HG03039 (cell line): ENCODE results near the gene TTC24.
"Not testable (repeated sequence)": the region's sequence is repeated elsewhere in the genome, so short reads cannot be mapped to it uniquely, and the experiment has no call there.

Source experiments
- ATAC-seq: cut with Tn5 transposase; IDR thresholded peaks from one replicate; pipeline ENCODE4 v1.9.1; 2021; ENCODE audit warnings: mild to moderate bottlenecking, moderate library complexity; ENCODE audit not compliant: unreplicated experiment

The TTC24 gene

GRCh38 chr1:156579472-156579871 lies at the start of gene TTC24:
TTC24 (plus strand) TSS chr1:156579723; CDS start chr1:156581365, 1,642 bp downstream.
- ATAC-seq: no peak

DNA sequence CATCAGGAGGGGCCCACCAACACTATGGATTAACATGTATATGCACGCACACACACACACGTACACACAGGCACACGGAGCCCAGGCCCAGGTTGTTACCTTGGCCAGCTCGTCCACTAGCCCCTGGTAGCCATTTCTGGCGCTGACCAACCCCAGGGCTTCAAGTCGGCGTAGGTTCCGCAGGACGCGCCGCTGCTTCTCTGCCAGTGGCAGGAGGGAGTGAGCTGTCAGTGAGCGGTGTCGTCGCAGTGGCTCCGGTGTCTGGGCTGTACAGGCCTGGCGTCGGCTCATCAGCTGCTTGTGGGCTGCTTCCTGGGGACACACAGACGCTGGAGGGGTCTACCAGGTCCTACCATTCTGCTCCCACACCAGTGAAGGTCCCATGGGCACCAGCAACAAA lies 49.5 kb upstream of the TTC24 start:
- ATAC-seq: no peak

DNA sequence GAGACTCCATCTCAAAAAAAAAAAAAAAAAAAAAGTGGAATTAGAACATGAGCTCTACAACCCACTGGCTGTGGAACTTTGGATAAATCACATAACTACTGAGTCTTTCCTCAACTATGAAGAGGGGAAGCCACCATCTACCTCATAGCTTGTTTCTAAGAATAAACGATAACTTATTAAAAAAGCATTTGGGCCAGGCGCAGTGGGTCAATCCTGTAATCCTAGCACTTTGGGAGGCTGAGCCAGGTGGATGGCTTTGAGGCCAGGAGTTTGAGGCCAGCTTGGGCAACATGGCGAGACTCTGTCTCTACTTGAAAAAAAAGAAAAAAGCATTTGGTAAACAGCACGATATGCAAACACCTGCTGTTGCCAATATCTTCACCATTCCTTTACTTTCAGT lies 47.1 kb upstream of the TTC24 start:
- no peak for ATAC-seq

- no peak for ATAC-seq
Measured at GRCh38 chr1:156533568-156534220, 45.8 kb upstream of the TTC24 start.

DNA sequence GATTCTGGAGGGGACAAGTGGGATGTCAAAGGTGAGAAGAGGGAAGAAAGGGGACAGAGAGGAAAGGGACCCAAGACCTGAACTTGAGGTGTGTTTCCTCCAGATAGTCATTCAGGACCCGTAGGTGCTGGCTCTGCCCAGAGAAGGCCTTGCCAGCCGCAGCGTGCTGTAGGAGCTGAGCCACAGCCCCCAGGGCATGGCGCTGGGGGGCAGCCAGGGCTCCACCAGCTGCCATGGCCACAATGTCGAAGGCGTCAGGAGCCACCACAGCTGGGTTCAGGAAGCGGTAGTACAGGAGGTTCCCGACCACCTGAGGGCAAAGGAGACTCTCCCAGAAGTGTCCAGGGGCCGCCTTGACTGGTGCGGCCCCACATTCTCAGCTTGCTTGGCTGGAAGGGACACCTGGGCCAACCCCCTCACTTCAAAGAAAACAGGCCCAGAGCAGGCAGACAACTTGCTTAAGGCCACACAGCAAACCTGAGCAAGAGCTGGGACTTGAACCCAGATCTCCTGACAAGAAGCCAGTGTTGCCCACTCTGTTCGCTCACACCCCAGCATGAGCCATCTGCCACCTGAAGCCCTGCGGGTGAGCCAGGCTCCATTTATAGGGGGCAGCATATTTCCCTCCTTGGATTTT lies 45.0 kb upstream of the TTC24 start:
- ATAC-seq: no peak

DNA sequence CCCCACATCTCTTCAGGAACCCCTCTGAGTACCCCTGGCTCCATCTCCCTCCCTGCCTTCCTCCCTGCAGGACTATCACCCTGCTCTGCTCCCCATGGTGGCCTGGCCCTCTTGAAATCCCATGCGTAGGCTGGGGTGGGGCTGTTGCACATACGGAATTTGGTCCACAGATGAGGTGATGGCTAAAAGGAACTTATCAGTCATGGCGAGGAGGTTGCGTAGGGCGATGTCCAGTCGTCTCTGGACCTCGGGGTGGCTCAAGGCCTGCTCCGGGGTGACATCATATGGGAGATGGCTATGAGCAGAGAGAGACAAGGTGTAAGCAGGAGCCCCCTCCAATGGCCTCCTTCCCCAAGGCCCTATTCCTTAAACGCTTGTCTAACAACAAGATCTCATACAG lies 42.5 kb upstream of the TTC24 start:
- ATAC-seq: no peak

- no peak for ATAC-seq
Measured at GRCh38 chr1:156538711-156539440, 40.6 kb upstream of the TTC24 start.

- ATAC-seq: no peak
Measured at GRCh38 chr1:156539818-156540355, 39.6 kb upstream of the TTC24 start.

GRCh38 chr1:156540955-156541354 lies 38.6 kb upstream of the TTC24 start:
- no peak for ATAC-seq

GRCh38 chr1:156543066-156543465 lies 36.5 kb upstream of the TTC24 start:
- no peak for ATAC-seq

GRCh38 chr1:156544592-156545102 lies 34.9 kb upstream of the TTC24 start:
- no peak for ATAC-seq

- no peak for ATAC-seq
Measured at GRCh38 chr1:156546267-156546666, 33.3 kb upstream of the TTC24 start.

DNA sequence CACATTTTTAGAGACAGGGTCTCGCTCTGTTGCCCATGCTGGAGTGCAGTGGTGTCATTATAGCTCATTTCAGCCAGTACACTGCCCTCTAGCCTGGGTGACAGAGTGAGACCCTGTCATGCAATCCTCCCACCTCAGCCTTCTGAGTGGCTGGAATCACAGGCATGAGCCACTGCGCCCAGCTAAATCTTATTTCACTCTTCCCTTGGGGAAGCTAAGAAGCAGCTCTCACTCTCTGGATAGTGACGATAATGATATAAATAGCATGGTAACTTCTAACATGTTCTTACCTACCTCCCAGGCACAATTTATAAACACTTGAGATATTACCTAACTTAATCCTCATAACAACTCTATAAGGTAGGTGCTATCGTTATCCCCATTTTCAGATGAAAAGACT lies 32.1 kb upstream of the TTC24 start:
- ATAC-seq: no peak

DNA sequence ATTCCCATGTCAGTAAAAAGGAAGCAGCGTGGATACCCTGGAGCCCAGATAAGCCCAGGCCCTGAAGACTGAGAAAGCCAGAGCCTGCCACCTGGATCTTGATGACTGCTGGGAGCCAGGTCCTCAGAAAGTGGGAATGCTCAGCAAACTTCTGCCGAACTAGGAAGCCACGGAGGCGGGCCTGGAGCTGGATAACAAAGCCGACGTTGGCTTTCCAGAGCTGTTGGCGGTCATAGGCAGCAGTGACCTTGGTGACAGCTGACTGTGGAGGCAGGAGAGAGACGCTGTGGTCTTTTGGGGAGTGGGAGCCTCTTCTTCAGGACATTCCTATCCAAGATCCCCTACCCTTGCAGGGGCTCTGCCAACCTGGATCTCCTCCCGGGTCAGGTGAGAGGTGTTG lies 31.5 kb upstream of the TTC24 start:
- no peak for ATAC-seq

- no peak for ATAC-seq
Measured at GRCh38 chr1:156549390-156549789, 30.1 kb upstream of the TTC24 start.

GRCh38 chr1:156549831-156550230 lies 29.7 kb upstream of the TTC24 start:
- no peak for ATAC-seq

- ATAC-seq: no peak
Measured at GRCh38 chr1:156550346-156550745, 29.2 kb upstream of the TTC24 start.

GRCh38 chr1:156551066-156551643 lies 28.4 kb upstream of the TTC24 start:
- no peak for ATAC-seq

DNA sequence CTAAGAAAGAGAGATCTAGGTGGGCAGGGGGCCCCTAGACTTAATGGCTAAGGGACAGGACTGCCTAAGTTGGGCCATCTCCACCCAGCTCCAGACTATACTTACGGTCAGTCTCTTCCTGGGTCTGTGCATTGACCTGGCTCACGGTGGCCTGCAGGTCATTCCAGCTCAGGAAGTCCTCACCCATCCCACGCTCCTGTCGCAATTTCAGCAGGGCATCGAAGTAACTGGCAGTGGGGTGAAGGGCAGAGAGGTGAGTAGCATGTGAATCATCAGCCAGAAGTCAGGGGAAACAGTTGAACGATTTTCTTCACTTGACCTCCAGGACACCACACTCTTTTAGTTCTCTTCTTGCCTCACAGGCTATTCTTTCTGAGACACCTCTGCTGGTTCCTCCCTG lies 27.7 kb upstream of the TTC24 start:
- ATAC-seq: no peak

- no peak for ATAC-seq
Measured at GRCh38 chr1:156552518-156552917, 27.0 kb upstream of the TTC24 start.

- ATAC-seq: not testable (repeated sequence)
Measured at GRCh38 chr1:156552937-156553336, 26.6 kb upstream of the TTC24 start.
